WTC11 (cell line): ENCODE results near the gene PARVB. TPM values are rescaled to one million over a fixed set of nuclear protein-coding genes. Genes with fewer than 3 reads are reported as not detected.

Experiments used
- ATAC-seq: fragments of 200-7000 bp; cut with Tn5 transposase; 2 replicates; pipeline ENCODE4 v1.10.0; 2021; ENCODE audit warnings: mild to moderate bottlenecking, moderate library complexity
- CTCF ChIA-PET: fragments of 300-600 bp; sonication (Branson Sonifier 250); formaldehyde crosslinking; loops from one replicate; lab custom pipeline; 2021; ENCODE audit warnings: antibody characterized with exemption; lab: Charles Lee
- POLR2A ChIA-PET: fragments of 350-600 bp; sonication (Branson Sonifier 250); formaldehyde crosslinking; loops from one replicate; lab custom pipeline; 2021; ENCODE audit warnings: antibody characterized with exemption; lab: Charles Lee
- DNase-seq: peaks from one replicate; pipeline ENCODE4 v3.0.0; 2021; ENCODE audit warnings: low spot score
- H3K27ac Mint-ChIP-seq: 2 replicates; pipeline ENCODE4 v1.8.0; 2021; ENCODE audit warnings: mixed read lengths
- H3K27me3 Mint-ChIP-seq: 2 replicates; pipeline ENCODE4 v1.8.0; 2021; ENCODE audit warnings: low read depth, mild to moderate bottlenecking, moderate library complexity, mixed read lengths
- H3K36me3 Mint-ChIP-seq: 2 replicates; pipeline ENCODE4 v1.8.0; 2021; ENCODE audit warnings: mixed read lengths
- H3K4me1 Mint-ChIP-seq: 2 replicates; pipeline ENCODE4 v1.8.0; 2022; ENCODE audit warnings: mixed read lengths
- H3K4me3 Mint-ChIP-seq: 2 replicates; pipeline ENCODE4 v1.8.0; 2021; ENCODE audit warnings: mild to moderate bottlenecking, moderate library complexity, mixed read lengths
- H3K9me3 Mint-ChIP-seq: 2 replicates; pipeline ENCODE4 v1.8.0; 2021; ENCODE audit warnings: mixed read lengths
- ARID4B ChIP-seq: sonication (generic); formaldehyde crosslinking; IDR thresholded peaks from 2 replicates; pipeline ENCODE4 v1.8.0; 2023; ENCODE audit warnings: missing genetic modification reagents, mild to moderate bottlenecking, borderline replicate concordance
- CBFB ChIP-seq: sonication (generic); formaldehyde crosslinking; IDR thresholded peaks from 2 replicates; pipeline ENCODE4 v1.8.1; 2022; ENCODE audit warnings: mild to moderate bottlenecking, low read depth, missing genetic modification reagents
- CTCF ChIP-seq: fragments of 200-600 bp; IDR thresholded peaks from 2 replicates; pipeline ENCODE4 v1.8.0; 2022; ENCODE audit warnings: antibody characterized with exemption
- ELF4 ChIP-seq: sonication (generic); formaldehyde crosslinking; IDR thresholded peaks from 2 replicates; pipeline ENCODE4 v1.8.1; 2022; ENCODE audit warnings: low read depth, mild to moderate bottlenecking, moderate library complexity, missing genetic modification reagents
- ESRRA ChIP-seq: sonication (generic); formaldehyde crosslinking; IDR thresholded peaks from 2 replicates; pipeline ENCODE4 v1.8.1; 2022; ENCODE audit warnings: mild to moderate bottlenecking, missing genetic modification reagents, borderline replicate concordance
- GTF2I ChIP-seq: fragments of 250-450 bp; sonication (Bioruptor Pico); conservative IDR thresholded peaks from 2 replicates; pipeline ENCODE4 v1.4.0; 2021; ENCODE audit warnings: mild to moderate bottlenecking
- OVOL2 ChIP-seq: fragments of 250-450 bp; sonication (Bioruptor Pico); IDR thresholded peaks from 2 replicates; pipeline ENCODE4 v1.9.0; 2021; ENCODE audit warnings: mild to moderate bottlenecking, borderline replicate concordance
- RELA ChIP-seq: sonication (generic); formaldehyde crosslinking; IDR thresholded peaks from 2 replicates; pipeline ENCODE4 v1.8.1; 2022; ENCODE audit warnings: missing genetic modification reagents, mild to moderate bottlenecking, borderline replicate concordance
- SP1 ChIP-seq: sonication (generic); formaldehyde crosslinking; conservative IDR thresholded peaks from 2 replicates; pipeline ENCODE4 v1.8.1; 2022; ENCODE audit warnings: missing genetic modification reagents
- TCF7 ChIP-seq: sonication (generic); formaldehyde crosslinking; IDR thresholded peaks from 2 replicates; pipeline ENCODE4 v1.8.0; 2022; ENCODE audit warnings: mild to moderate bottlenecking, low read depth, missing genetic modification reagents, moderate library complexity
- TP53 ChIP-seq: sonication (generic); formaldehyde crosslinking; IDR thresholded peaks from 2 replicates; pipeline ENCODE4 v1.8.1; 2023; ENCODE audit warnings: mild to moderate bottlenecking, missing genetic modification reagents
- ZBTB21 ChIP-seq: sonication (generic); formaldehyde crosslinking; IDR thresholded peaks from 2 replicates; pipeline ENCODE4 v1.8.1; 2023; ENCODE audit warnings: mild to moderate bottlenecking, missing genetic modification reagents, borderline replicate concordance
- ZNF121 ChIP-seq: sonication (generic); formaldehyde crosslinking; IDR thresholded peaks from 2 replicates; pipeline ENCODE4 v1.8.0; 2023; ENCODE audit warnings: missing genetic modification reagents
- ZNF263 ChIP-seq: sonication (generic); formaldehyde crosslinking; IDR thresholded peaks from 2 replicates; pipeline ENCODE4 v1.8.1; 2022; ENCODE audit warnings: low read depth, mild to moderate bottlenecking, moderate library complexity, missing genetic modification reagents
- ZNF671 ChIP-seq: fragments of 250-450 bp; sonication (Bioruptor Pico); IDR thresholded peaks from 2 replicates; pipeline ENCODE4 v1.8.0; 2021; ENCODE audit warnings: mild to moderate bottlenecking
- total RNA-seq: library from RNA; stranded (reverse); gene quantifications from 3 replicates; pipeline ENCODE4 v1.2.3, GENCODE V29; 2021
- TF ChIP-seq, protein P1 (sequence below): sonication (generic); formaldehyde crosslinking; IDR thresholded peaks from 2 replicates; pipeline ENCODE4 v1.8.0; 2022; ENCODE audit warnings: mild to moderate bottlenecking, missing genetic modification reagents
- TF ChIP-seq, protein P2 (sequence below): fragments of 250-450 bp; sonication (Bioruptor Pico); IDR thresholded peaks from 2 replicates; pipeline ENCODE4 v1.9.0; 2021; ENCODE audit warnings: mild to moderate bottlenecking
- TF ChIP-seq, protein P3 (sequence below): fragments of 250-450 bp; sonication (Bioruptor Pico); conservative IDR thresholded peaks from 2 replicates; pipeline ENCODE4 v1.9.0; 2021; ENCODE audit warnings: mild to moderate bottlenecking

PARVB gene
- total RNA-seq, 1 experiment from 2014 or later, result 3.3 TPM

GRCh38 chr22:44172370-44173108, 148.4 kb downstream of the PARVB start:
- CTCF ChIA-PET, result interaction anchor here (1.0 to 2.4 kb wide), 4 partner anchors 23 to 179 kb away, joined by 3 to 6 read pairs (median 4); no protein-coding TSS in a partner anchor
- Mint-ChIP-seq H3K9me3 (no peaks in the 10 kb centered on the region), H3K36me3 (no peaks in the 10 kb centered on the region), H3K27me3 (no peaks in the 10 kb centered on the region)
- ATAC-seq, result peak; percentile 78
- DNase-seq, result no peak
- TF ChIP-seq SP1 (CRISPR knock-in tag) (0 out of 2 replicates have a peak, but pooled peaks have one; percentile 28), TCF7 (CRISPR knock-in tag) (no peak)
- TF ChIP-seq, all 79 proteins: peak for 1
- Mint-ChIP-seq H3K27ac (peak overlapping the region; percentile 68; the same call in 1 of the 2 replicates), H3K4me3 (no peak overlapping the region), H3K4me1 (peaks cover 32% of the 10 kb centered on the region)
- POLR2A ChIA-PET, result no interaction called here

GRCh38 chr22:44173154-44173553, 149.1 kb downstream of the PARVB start:
- no peak for ATAC-seq
- no peak for DNase-seq
- no peaks in the 10 kb centered on the region for H3K27me3 Mint-ChIP-seq

More at GRCh38 chr22:44173154-44173553, 149.1 kb downstream of the PARVB start:
- ChIA-PET CTCF (interaction anchor here (1.0 to 2.4 kb wide), 4 partner anchors 22 to 180 kb away, joined by 3 to 6 read pairs (median 4); no protein-coding TSS in a partner anchor), POLR2A (no interaction called here)
- no peaks in the 10 kb centered on the region for H3K36me3 Mint-ChIP-seq
- TF ChIP-seq, protein P1, sequence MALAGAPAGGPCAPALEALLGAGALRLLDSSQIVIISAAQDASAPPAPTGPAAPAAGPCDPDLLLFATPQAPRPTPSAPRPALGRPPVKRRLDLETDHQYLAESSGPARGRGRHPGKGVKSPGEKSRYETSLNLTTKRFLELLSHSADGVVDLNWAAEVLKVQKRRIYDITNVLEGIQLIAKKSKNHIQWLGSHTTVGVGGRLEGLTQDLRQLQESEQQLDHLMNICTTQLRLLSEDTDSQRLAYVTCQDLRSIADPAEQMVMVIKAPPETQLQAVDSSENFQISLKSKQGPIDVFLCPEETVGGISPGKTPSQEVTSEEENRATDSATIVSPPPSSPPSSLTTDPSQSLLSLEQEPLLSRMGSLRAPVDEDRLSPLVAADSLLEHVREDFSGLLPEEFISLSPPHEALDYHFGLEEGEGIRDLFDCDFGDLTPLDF (CRISPR knock-in tag), result no peak
- no peak for TF ChIP-seq ARID4B
- no peak for TF ChIP-seq GTF2I (CRISPR knock-in tag)
- TF ChIP-seq, protein P2, sequence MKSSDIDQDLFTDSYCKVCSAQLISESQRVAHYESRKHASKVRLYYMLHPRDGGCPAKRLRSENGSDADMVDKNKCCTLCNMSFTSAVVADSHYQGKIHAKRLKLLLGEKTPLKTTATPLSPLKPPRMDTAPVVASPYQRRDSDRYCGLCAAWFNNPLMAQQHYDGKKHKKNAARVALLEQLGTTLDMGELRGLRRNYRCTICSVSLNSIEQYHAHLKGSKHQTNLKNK, result no peak
- no peak for TF ChIP-seq ZNF263 (CRISPR knock-in tag)
- no peak for TF ChIP-seq OVOL2 (CRISPR knock-in tag)
- TF ChIP-seq ZNF671 (CRISPR knock-in tag), result no peak
- no peak for TF ChIP-seq ZBTB21
- no peak for TF ChIP-seq TP53 (CRISPR knock-in tag)
- no peak for TF ChIP-seq CTCF
- no peak for TF ChIP-seq CBFB
- TF ChIP-seq RELA (CRISPR knock-in tag), result no peak
- TF ChIP-seq ESRRA (CRISPR knock-in tag), result no peak
- TF ChIP-seq ELF4, result no peak
- TF ChIP-seq, protein P3, sequence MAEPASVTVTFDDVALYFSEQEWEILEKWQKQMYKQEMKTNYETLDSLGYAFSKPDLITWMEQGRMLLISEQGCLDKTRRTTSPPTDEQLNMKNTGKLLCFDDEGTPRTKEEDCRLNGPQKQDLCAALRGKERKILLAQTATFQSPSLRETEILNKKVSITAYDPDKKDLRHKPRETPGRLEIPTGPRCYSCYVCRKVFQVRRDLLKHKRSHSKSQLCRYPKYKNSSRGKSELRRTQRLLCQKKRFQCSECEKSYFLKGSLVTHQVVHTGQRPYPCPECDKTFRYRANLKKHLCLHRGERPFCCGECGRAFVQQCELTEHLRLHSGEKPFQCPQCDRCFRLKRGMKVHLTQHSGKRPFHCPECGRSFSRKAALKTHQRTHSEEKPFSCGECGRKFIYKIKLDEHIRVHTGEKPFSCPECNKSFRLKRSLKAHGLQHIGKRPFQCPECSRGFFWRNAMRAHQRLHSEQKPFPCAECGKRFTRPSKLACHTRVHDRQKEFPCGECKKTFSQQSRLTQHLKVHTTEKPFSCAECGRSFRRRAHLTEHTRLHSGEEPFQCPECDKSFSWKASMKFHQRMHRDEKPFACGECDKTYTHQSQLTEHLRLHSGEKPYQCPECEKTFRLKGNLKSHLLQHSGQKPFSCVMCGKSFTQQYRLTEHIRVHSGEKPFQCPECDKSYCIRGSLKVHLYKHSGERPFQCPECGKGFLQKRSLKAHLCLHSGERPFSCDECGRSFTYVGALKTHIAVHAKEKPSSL (CRISPR knock-in tag), result no peak
- TF ChIP-seq ZNF121 (CRISPR knock-in tag), result no peak
- H3K9me3 Mint-ChIP-seq, result no peaks in the 10 kb centered on the region
- H3K27ac Mint-ChIP-seq, result no peak overlapping the region
- H3K4me3 Mint-ChIP-seq, result no peak overlapping the region
- H3K4me1 Mint-ChIP-seq, result peaks cover 32% of the 10 kb centered on the region
